Sigmoid colon (tissue), 7 donors: ENCODE results near the gene PPA2. TPM values are rescaled to one million over a fixed set of nuclear protein-coding genes. Genes with fewer than 3 reads are reported as not detected.
A peak's percentile ranks its signal among the peaks of the same experiment; 100 is the strongest.

Source experiments
- DNase-seq: peaks from one replicate; pipeline ENCODE4 v3.0.0-alpha.2; 2019
- H3K27ac ChIP-seq, 4 donors: fragments of 200-600 bp; sonication (generic); one replicate each; pipeline ENCODE4 v1.5.1; 2016 to 2019; ENCODE audit warnings: mild to moderate bottlenecking in 1 of 4
- H3K27me3 ChIP-seq, 3 donors: fragments of 200-600 bp; sonication (generic); one replicate each; pipeline ENCODE4 v1.5.1; 2019; ENCODE audit warnings: mild to moderate bottlenecking in 1 of 3
- H3K36me3 ChIP-seq, 4 donors: fragments of 200-600 bp; sonication (generic); one replicate each; pipeline ENCODE4 v1.5.1; 2016 to 2019
- H3K4me1 ChIP-seq, 4 donors: fragments of 200-600 bp; sonication (generic); one replicate each; pipeline ENCODE4 v1.5.1; 2017 to 2019
- H3K4me3 ChIP-seq, 4 donors: fragments of 200-600 bp; sonication (generic); one replicate each; pipeline ENCODE4 v1.5.1; 2017 to 2019; ENCODE audit warnings: mild to moderate bottlenecking in 2 of 4, moderate library complexity in 1 of 4
- H3K9me3 ChIP-seq, 4 donors: fragments of 200-600 bp in 3 of 4; sonication (generic) in 3 of 4; one replicate each; pipeline versions ENCODE4 v1.5.1 to v1.6.1; 2013 to 2019
- EP300 ChIP-seq, 4 donors: sonication (generic); formaldehyde crosslinking; IDR thresholded peaks; one replicate each; pipeline ENCODE4 v1.6.1; 2017; ENCODE audit warnings: antibody characterized with exemption in 4 of 4
- POLR2A ChIP-seq, 2 donors: fragments of 450-650 bp; IDR thresholded peaks; one replicate each; pipeline ENCODE4 v1.6.1; 2016; ENCODE audit warnings: antibody characterized with exemption in 2 of 2, mild to moderate bottlenecking in 2 of 2, moderate library complexity in 2 of 2
- POLR2AphosphoS5 ChIP-seq, 4 donors: sonication (generic); formaldehyde crosslinking; IDR thresholded peaks; one replicate each; pipeline ENCODE4 v1.6.1; 2017; ENCODE audit warnings: antibody characterized with exemption in 4 of 4
- whole genome bisulfite sequencing, 2 donors: extraction: QIAGEN DNeasy Blood & Tissue Kit; methylation state at CpG; one replicate each; pipeline ENCODE4 v1.1.7; 2013; 5-methylcytosine and 5-hydroxymethylcytosine counted together
- intact Hi-C: fragments of 100-400 bp; cut with DNase I; formaldehyde crosslinking; loops from one replicate; pipeline ENCODE4 v1.15.1; 2023
- polyA plus RNA-seq, 3 donors: library from polyadenylated mRNA; stranded (reverse); fragments of 200-250 nt; gene quantifications; one replicate each; pipeline ENCODE4 v1.2.3, GENCODE V29; 2013
- total RNA-seq, 4 donors: library from RNA; depleted of rRNA; stranded (reverse); fragments of >200 nt; gene quantifications; one replicate each; pipeline ENCODE4 v1.1.0, GENCODE V29; 2016
- TF ChIP-seq, protein P1 (sequence below), 4 experiments: fragments of 450-650 bp in 3 of 4; fragments of 200-600 bp in 1 of 4; IDR thresholded peaks; one replicate each; pipeline ENCODE4 v1.5.1; 2016 to 2019; ENCODE audit warnings: antibody characterized with exemption in 4 of 4, mild to moderate bottlenecking in 3 of 4, moderate library complexity in 2 of 4
- donor health status: healthy with polysubstance abuse.
- donor health status: Bipolar disorder and iron deficiency.
- donor health status: healthy.

PPA2 gene
- total and polyA plus RNA-seq, 7 donors, result 76.2 to 178 (median 120) TPM

DNA sequence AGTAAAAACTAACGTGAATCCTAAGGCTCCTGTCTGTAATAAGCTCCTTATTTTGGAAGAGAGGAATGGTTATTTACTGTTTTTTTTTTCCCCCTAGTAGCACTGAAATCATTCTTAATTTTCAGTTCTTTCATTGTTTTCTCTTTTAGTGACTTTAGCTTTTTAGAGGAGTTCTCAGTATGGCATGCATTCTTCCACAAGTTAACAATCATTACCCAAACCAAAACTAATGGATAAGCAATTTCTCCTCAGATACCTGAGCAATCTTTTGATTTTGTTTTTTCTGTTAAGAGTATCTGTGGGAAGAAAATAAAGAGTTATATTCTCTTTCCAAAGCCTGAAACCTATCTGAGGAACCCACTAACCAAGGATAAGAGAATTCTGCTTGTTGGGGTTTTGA is 16.7 kb upstream of the PPA2 start:
- Histone ChIP-seq H3K9me3 (peaks cover 0 to 5% (median 0%) of the 10 kb centered on the region in 4 donors), H3K27me3 (no peaks in the 10 kb centered on the region), H3K36me3 (no peaks in the 10 kb centered on the region), H3K27ac (no peak overlapping the region), H3K4me1 (no peaks in the 10 kb centered on the region), H3K4me3 (no peak overlapping the region)
- 73 to 87% methylated on average over 1 of the region's 1 CpG for WGBS, 2 donors
- intact Hi-C loops, result no loop called here
- DNase-seq, result no peak
- TF ChIP-seq EP300 (IDR thresholded peaks at IDR 0.05), result no peak

DNA sequence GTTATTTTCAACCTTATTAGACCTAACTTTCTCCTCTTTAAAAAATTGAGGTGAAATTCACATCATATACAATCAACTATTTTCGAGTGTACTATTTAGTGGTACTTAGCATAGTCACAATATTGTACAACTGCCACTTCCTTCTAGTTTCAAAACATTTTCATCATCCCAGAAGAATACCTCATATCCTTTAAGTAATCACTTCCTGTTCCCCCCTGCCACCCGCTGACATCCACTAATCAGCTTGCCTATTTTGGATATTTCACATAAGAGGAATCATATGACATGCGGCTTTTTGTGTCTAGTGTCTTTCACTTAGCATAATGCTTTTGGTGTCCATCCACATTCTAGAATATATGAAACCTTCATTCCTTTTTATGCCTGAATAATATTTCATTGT is 10.0 kb upstream of the PPA2 start:
- H3K4me3 ChIP-seq, result no peak overlapping the region
- no peaks in the 10 kb centered on the region for H3K27me3 ChIP-seq
- DNase-seq, result no peak
- no peak for TF ChIP-seq POLR2AphosphoS5 (IDR thresholded peaks at IDR 0.05)
- TF ChIP-seq POLR2A (IDR thresholded peaks at IDR 0.05), result no peak
- TF ChIP-seq, protein P1, sequence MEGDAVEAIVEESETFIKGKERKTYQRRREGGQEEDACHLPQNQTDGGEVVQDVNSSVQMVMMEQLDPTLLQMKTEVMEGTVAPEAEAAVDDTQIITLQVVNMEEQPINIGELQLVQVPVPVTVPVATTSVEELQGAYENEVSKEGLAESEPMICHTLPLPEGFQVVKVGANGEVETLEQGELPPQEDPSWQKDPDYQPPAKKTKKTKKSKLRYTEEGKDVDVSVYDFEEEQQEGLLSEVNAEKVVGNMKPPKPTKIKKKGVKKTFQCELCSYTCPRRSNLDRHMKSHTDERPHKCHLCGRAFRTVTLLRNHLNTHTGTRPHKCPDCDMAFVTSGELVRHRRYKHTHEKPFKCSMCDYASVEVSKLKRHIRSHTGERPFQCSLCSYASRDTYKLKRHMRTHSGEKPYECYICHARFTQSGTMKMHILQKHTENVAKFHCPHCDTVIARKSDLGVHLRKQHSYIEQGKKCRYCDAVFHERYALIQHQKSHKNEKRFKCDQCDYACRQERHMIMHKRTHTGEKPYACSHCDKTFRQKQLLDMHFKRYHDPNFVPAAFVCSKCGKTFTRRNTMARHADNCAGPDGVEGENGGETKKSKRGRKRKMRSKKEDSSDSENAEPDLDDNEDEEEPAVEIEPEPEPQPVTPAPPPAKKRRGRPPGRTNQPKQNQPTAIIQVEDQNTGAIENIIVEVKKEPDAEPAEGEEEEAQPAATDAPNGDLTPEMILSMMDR (IDR thresholded peaks at IDR 0.05), result no peak
- TF ChIP-seq EP300 (IDR thresholded peaks at IDR 0.05), result no peak
- H3K4me1 ChIP-seq, result no peaks in the 10 kb centered on the region
- peaks cover 0 to 2% (median 0%) of the 10 kb centered on the region in 4 donors for H3K9me3 ChIP-seq
- no peaks in the 10 kb centered on the region for H3K36me3 ChIP-seq
- intact Hi-C loops, result no loop called here
- 93 to 94% methylated on average over 3 of the region's 3 CpGs for WGBS, 2 donors
- no peak overlapping the region for H3K27ac ChIP-seq

DNA sequence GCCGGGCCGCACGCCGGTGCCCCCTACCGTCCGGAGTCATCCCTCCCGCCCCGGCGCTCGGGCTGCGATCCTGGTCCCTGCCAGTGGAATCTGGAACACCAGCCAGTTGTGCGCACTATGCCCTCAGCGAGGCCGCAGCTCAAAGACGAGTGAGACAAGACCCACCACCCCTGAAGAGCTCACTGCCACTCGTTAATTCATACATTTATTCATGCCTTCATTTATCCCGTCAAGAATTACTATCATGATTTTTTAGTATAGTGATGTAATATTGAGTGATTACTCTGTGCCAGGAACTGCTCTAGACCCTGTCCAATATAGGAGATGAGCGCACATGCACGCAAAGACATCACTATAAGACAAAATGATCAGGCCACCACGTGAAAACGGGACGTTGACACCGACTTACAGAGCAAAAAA is 247 bp upstream of the PPA2 start:
- TF ChIP-seq EP300 (IDR thresholded peaks at IDR 0.05) (no peak), POLR2A (IDR thresholded peaks at IDR 0.05) (no peak), POLR2AphosphoS5 (IDR thresholded peaks at IDR 0.05) (no peak)
- TF ChIP-seq, protein P1 (IDR thresholded peaks at IDR 0.05), result peak; percentile 51 to 91 (median 74)
- H3K36me3 ChIP-seq, result no peaks in the 10 kb centered on the region
- 7 to 11% methylated on average over 23 of the region's 23 CpGs for WGBS, 2 donors
- peak overlapping the region; percentile 96 to 100 (median 99) for H3K27ac ChIP-seq
- DNase-seq, result peak; percentile 92
- H3K27me3 ChIP-seq, result no peaks in the 10 kb centered on the region
- intact Hi-C loops, result loop anchor here (1.0 to 5.0 kb wide), 2 partner anchors 233 to 328 kb away; partner anchors contain the start of genes GSTCD, INTS12 and TET2
- H3K4me3 ChIP-seq, result peak overlapping the region; percentile 73 to 99 (median 88)
- no peaks in the 10 kb centered on the region for H3K9me3 ChIP-seq
- H3K4me1 ChIP-seq, result peaks cover 0 to 33% (median 23%) of the 10 kb centered on the region in 4 donors

DNA sequence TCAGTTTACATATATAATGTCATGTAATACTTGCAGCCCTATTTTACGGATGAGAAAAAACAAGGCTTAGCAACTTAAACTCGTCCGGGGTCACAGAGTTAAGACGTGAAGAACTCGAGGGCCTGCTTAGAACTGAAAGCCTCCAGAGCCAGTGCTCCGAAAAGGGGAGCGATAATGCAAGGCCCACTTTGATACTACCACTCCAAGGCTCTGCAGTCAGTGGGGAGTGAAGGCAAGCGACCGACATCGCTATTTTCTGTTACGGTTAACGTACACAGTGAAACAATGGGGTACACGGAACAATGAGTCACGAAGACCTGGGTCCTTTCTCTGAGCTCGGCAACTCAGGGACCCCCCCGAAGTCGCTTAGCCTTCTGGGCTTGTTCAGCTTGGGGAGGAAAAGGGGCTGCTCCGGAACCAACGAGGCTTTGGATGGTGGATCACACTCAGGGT is 965 bp downstream of the PPA2 start:
- Histone ChIP-seq H3K9me3 (no peaks in the 10 kb centered on the region), H3K27me3 (no peaks in the 10 kb centered on the region)
- 3 to 7% methylated on average over 19 of the region's 19 CpGs for WGBS, 2 donors

DNA sequence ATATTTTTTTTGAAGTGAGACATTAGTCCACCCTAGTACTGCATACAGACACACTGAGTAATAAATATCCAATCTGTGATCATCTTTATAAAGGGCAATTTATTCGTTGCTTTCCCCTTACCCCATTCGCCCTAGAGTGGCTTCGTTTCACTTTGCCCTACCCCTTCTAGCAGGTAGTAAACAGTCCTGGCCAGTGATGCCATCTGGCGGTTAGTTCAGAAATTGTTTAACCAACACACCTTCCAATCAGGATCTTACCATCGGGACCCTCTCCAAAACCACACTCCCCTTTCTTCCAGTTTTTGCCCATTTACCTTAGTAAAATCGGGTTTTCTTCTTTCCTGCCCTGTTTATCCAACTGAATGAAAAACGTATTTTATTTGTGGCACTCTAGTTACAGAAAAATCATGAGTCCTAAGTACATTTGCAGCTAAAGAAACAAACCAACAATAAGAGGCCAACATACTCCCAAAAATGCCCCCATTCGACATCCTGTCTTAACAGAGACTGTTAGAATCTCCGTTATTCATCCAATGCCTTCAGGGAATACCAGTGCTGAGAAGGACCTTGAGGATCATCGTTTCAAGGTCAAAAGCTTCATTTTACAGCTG is 2.2 kb downstream of the PPA2 start:
- peaks cover 0 to 42% (median 24%) of the 10 kb centered on the region in 4 donors for H3K4me1 ChIP-seq
- H3K27ac ChIP-seq, result peak overlapping the region; percentile 96 to 100 (median 99)
- peaks cover 0 to 2% (median 0%) of the 10 kb centered on the region in 4 donors for H3K36me3 ChIP-seq
- H3K27me3 ChIP-seq, result no peaks in the 10 kb centered on the region
- TF ChIP-seq EP300 (IDR thresholded peaks at IDR 0.05) (no peak), POLR2A (IDR thresholded peaks at IDR 0.05) (no peak), POLR2AphosphoS5 (IDR thresholded peaks at IDR 0.05) (no peak)
- TF ChIP-seq, protein P1 (IDR thresholded peaks at IDR 0.05), result peak; percentile 51 to 80 (median 70)
- intact Hi-C loops, result loop anchor here (5.0 kb wide), 1 partner anchor 236 kb away; the partner anchor contains the start of genes GSTCD and INTS12
- WGBS, 2 donors, result 3 to 15% methylated on average over 10 of the region's 10 CpGs
- peak overlapping the region in 3 of 4 donors; percentile 9 to 98 (median 78) for H3K4me3 ChIP-seq
- DNase-seq, result peak; percentile 82
- no peaks in the 10 kb centered on the region for H3K9me3 ChIP-seq

More for the DNA sequence above, 965 bp downstream of the PPA2 start:
- H3K27ac ChIP-seq, result peak overlapping the region; percentile 96 to 100 (median 99)
- TF ChIP-seq POLR2AphosphoS5 (IDR thresholded peaks at IDR 0.05) (no peak), POLR2A (IDR thresholded peaks at IDR 0.05) (no peak), EP300 (IDR thresholded peaks at IDR 0.05) (no peak)
- TF ChIP-seq, protein P1 (IDR thresholded peaks at IDR 0.05), result no peak
- no peak for DNase-seq
- no peaks in the 10 kb centered on the region for H3K36me3 ChIP-seq
- H3K4me3 ChIP-seq, result peak overlapping the region; percentile 73 to 99 (median 88)
- intact Hi-C loops, result loop anchor here (5.0 kb wide), 1 partner anchor 234 kb away; the partner anchor contains the start of genes GSTCD and INTS12
- peaks cover 0 to 39% (median 24%) of the 10 kb centered on the region in 4 donors for H3K4me1 ChIP-seq
